ENCODE results near the gene BCL7A. TPM values are rescaled to one million over a fixed set of nuclear protein-coding genes. Genes with fewer than 3 reads are reported as not detected.

BCL7A gene
- total and polyA plus RNA-seq, 7 donors: 3.6 to 14.3 (median 11.3) TPM

DNA sequence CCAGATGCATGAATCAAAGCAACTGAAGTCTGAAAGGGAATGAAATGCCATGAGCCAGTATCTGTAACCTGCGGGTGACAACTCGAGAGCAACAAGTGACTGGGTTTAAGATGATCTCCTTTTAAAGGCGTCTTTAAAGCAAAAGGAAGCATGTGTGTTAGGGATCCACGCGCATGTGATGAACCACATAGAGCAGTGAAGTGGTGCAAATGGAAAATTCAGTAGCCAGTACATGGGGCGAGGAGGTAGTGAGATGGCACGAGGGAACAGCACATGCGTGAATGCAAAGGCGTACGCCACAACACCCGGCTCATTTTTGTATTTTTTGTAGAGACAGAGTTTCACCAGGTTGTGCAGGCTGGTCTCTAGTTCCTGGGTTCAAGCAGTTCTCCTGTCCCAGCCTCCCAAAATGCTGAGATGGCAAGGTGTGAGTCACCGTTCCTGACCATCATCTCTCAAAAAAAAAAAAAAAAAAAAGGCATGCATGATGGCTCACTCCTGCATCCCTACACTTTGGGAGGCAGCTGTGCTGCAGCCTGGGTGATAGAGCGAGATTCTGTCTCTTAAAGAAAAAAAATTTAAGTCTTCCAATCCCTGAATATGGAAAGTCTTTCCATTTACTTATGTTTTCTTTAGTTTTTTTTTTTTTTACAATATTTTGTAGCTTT, 24.6 kb upstream of the BCL7A start:
- Histone ChIP-seq H3K36me3 (ENCODE audit: insufficient read depth in 1 of 2, low read depth in 1 of 2) (no peaks in the 10 kb centered on the region), H3K9me3 (no peaks in the 10 kb centered on the region), H3K4me1 (no peaks in the 10 kb centered on the region), H3K4me3 (no peak overlapping the region), H3K27me3 (ENCODE audit: insufficient read depth in 3 of 3, low read length in 2 of 3) (no peaks in the 10 kb centered on the region), H3K27ac (no peak overlapping the region)
- ATAC-seq: no peak
- TF ChIP-seq, protein P1, sequence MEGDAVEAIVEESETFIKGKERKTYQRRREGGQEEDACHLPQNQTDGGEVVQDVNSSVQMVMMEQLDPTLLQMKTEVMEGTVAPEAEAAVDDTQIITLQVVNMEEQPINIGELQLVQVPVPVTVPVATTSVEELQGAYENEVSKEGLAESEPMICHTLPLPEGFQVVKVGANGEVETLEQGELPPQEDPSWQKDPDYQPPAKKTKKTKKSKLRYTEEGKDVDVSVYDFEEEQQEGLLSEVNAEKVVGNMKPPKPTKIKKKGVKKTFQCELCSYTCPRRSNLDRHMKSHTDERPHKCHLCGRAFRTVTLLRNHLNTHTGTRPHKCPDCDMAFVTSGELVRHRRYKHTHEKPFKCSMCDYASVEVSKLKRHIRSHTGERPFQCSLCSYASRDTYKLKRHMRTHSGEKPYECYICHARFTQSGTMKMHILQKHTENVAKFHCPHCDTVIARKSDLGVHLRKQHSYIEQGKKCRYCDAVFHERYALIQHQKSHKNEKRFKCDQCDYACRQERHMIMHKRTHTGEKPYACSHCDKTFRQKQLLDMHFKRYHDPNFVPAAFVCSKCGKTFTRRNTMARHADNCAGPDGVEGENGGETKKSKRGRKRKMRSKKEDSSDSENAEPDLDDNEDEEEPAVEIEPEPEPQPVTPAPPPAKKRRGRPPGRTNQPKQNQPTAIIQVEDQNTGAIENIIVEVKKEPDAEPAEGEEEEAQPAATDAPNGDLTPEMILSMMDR (IDR thresholded peaks at IDR 0.05): no peak
- 85 to 88% (median 87%) methylated on average over 13 of the region's 13 CpGs for WGBS, 3 donors
- no peak for DNase-seq
- intact Hi-C loops (cut with DNase I): no loop called here

GRCh38 chr12:122001466-122002209, 20.0 kb upstream of the BCL7A start:
- Histone ChIP-seq H3K27me3 (ENCODE audit: insufficient read depth in 3 of 3, low read length in 2 of 3) (no peaks in the 10 kb centered on the region), H3K4me1 (peaks cover 7% of the 10 kb centered on the region), H3K27ac (no peak overlapping the region), H3K9me3 (no peaks in the 10 kb centered on the region), H3K4me3 (no peak overlapping the region), H3K36me3 (ENCODE audit: insufficient read depth in 1 of 2, low read depth in 1 of 2) (no peaks in the 10 kb centered on the region)
- intact Hi-C loops (cut with DNase I): no loop called here
- no peak for ATAC-seq
- 79 to 83% (median 81%) methylated on average over 17 of the region's 17 CpGs for WGBS, 3 donors
- no peak for DNase-seq
- TF ChIP-seq, protein P1 (IDR thresholded peaks at IDR 0.05): no peak

DNA sequence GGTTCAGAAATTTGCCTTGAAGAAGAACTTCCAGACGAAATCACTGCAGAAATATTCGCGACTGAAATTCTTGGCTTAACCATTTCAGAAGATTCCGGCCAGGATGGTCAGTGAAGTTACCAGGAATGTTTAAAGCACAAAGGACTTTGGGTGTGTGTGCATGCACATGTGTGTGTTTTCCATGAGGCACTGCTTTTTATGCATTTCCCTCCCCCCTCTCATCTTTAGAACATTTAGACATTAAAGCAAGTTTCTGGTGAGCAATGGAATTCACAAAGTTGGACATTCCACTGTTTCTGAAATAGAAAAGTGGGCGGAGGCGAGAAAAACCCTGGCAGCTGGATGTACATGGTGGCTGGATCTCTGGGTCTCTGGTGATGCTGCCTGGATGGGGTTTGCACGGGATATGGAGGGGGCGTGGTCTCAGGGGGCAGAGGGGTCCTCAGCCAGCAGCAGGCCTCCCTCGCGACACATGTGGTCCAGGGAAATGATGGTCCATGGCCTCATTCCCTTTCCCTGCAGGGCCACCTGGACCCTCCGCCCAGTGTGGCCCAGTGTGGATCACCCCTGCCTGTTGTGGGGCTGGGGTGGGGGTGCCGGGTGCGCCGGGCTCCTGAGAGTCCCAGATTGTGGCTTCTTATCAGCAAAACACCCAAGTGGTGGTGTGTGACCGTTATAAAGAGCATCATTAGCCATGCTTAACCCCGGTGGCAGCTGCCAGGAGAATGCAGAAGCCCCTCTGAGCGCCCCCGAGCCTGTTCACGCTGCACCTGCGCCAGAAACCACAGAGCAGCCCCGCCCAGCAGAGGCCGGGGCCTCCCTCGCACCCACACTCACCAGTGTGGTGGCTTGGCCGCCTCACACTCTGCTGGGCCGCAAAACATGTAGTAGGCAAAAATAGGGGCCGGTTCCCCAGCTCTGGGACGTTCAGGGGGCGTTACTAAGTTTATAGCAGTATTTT, 17.8 kb upstream of the BCL7A start:
- intact Hi-C loops (cut with DNase I): no loop called here
- ATAC-seq (no peak), DNase-seq (no peak)
- 63 to 71% (median 66%) methylated on average over 27 to 28 of the region's 28 CpGs for WGBS, 3 donors
- H3K27me3 ChIP-seq (ENCODE audit: insufficient read depth in 3 of 3, low read length in 2 of 3): no peaks in the 10 kb centered on the region
- TF ChIP-seq, protein P1 (IDR thresholded peaks at IDR 0.05): no peak
- H3K9me3 ChIP-seq: no peaks in the 10 kb centered on the region
- H3K4me1 ChIP-seq: peaks cover 22% of the 10 kb centered on the region
- no peaks in the 10 kb centered on the region for H3K36me3 ChIP-seq (ENCODE audit: insufficient read depth in 1 of 2, low read depth in 1 of 2)
- no peak overlapping the region for H3K4me3 ChIP-seq
- H3K27ac ChIP-seq: no peak overlapping the region

DNA sequence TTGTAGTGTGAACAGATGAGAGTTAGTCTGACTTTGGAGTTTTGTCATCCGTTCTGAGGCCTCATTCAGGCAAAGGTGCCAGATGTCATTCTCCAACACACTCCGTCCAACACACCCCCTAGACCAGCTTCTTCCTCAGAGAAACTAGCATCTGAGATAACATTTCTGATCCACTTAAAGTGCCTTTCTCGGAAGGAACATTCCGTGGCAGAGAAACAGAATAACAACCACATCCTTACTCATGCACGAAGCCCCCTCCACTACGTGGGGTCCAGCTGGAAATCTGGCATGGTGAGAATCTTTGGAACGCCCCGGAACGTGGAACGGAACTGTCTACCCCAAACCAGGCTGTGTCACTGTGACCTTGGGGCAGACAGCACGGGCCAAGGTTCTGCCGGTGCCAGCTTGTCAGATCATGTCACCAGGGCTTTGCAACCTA, 17.0 kb upstream of the BCL7A start:
- WGBS, 3 donors: 20 to 37% (median 20%) methylated on average over 12 of the region's 12 CpGs
- Histone ChIP-seq H3K36me3 (ENCODE audit: insufficient read depth in 1 of 2, low read depth in 1 of 2) (no peaks in the 10 kb centered on the region), H3K27ac (no peak overlapping the region), H3K27me3 (ENCODE audit: insufficient read depth in 3 of 3, low read length in 2 of 3) (no peaks in the 10 kb centered on the region), H3K9me3 (no peaks in the 10 kb centered on the region), H3K4me1 (peaks cover 26% of the 10 kb centered on the region), H3K4me3 (no peak overlapping the region)
- intact Hi-C loops (cut with DNase I): no loop called here
- ATAC-seq (no peak), DNase-seq (no peak)
- TF ChIP-seq, protein P1 (IDR thresholded peaks at IDR 0.05): no peak
